A549 treated with AZD9567 at 1 μM for 4 hours (cell line): Measurements from ENCODE around the gene LHFPL3. TPM values are rescaled to one million over a fixed set of nuclear protein-coding genes. Genes with fewer than 3 reads are reported as not detected.

Experiments
- total RNA-seq: library from RNA; stranded (reverse); fragments of 200-300 nt; extraction: Qiagen RNA extraction; gene quantifications from 5 replicates; pipeline ENCODE4 v1.2.3, GENCODE V29; 2022; ENCODE audit not compliant: insufficient read depth

LHFPL3 gene
- total RNA-seq = not detected in 5 replicates

DNA sequence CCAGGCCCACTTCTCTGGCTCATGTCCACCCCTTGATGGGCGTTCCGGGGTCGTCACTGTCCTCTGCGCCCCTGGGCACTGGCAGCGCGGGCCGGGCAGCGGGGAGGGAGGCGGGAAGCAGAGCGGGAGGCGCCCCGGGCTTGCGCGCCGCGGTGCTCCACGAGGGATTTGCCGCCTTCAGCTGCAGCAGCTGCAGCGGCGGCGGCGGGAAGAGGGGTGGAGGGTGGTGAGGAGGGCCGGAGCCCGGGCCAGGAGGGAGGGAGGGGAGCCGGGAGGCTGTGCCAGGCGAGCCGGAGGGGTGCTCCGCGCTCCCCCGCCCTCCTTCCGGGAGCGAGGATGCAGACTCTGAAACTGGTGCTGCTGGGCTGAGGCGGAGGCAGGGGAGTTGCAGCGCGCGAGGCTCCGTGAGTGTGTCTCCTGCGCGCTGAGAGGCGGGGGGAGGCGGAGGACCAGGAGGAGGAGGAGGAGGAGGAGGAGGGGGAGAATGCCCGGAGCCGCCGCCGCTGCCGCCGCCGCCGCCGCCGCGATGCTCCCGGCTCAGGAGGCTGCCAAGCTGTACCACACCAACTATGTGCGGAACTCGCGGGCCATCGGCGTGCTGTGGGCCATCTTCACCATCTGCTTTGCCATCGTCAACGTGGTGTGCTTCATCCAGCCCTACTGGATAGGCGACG is at the start of gene LHFPL3:
LHFPL3 (plus strand) TSS at position 308 of the 674 bp plus-strand sequence.

Other genes starting within 250 kb of the LHFPL3 start
- 22.7 to 31.1 TPM (median 28.7 TPM) in 5 replicates for gene ORC5, start 120.6 kb upstream of the LHFPL3 start, total RNA-seq